HEK293 (cell line): ENCODE data around the gene AMMECR1.

Experiments
- CTCF ChIA-PET: fragments of 350-600 bp; formaldehyde crosslinking; extraction: SDS; loops from one replicate; lab custom pipeline; 2021; ENCODE audit warnings: antibody characterized with exemption; lab: Yijun Ruan, JAX
- POLR2A ChIA-PET: fragments of 300-600 bp; formaldehyde crosslinking; extraction: SDS; loops from one replicate; lab custom pipeline; 2020; ENCODE audit warnings: antibody characterized with exemption, inconsistent platforms; lab: Yijun Ruan, JAX
- H3K27ac ChIP-seq: fragments of 200-500 bp; sonication (Bioruptor generic); 2 replicates; pipeline ENCODE4 v1.5.1; 2014; ENCODE audit warnings: low read depth, low read length, control low read depth, inconsistent platforms; ENCODE audit errors: extremely low read depth
- H3K36me3 ChIP-seq, 2 experiments: fragments of 200-500 bp in 1 of 2; sonication (Bioruptor generic) in 1 of 2; 1 replicate in 1 of 2; 2 replicates in 1 of 2; pipeline ENCODE4 v1.5.1; 2014 to 2017; ENCODE audit warnings: inconsistent platforms in 2 of 2, low read length in 2 of 2; ENCODE audit not compliant: control insufficient read depth in 2 of 2, insufficient read depth in 1 of 2
- H3K4me1 ChIP-seq: fragments of 200-500 bp; sonication (Bioruptor generic); 2 replicates; pipeline ENCODE4 v1.5.1; 2014; ENCODE audit warnings: mild to moderate bottlenecking, low read length, inconsistent platforms; ENCODE audit not compliant: control insufficient read depth, insufficient read depth
- H3K4me3 ChIP-seq: 2 replicates; pipeline ENCODE4 v1.5.1; 2011; ENCODE audit warnings: low read depth, mild to moderate bottlenecking, control low read depth, low read length, moderate library complexity
- H3K9me3 ChIP-seq: fragments of 200-500 bp; sonication (Bioruptor generic); 2 replicates; pipeline ENCODE4 v1.5.1; 2014; ENCODE audit warnings: low read depth, low read length, inconsistent platforms; ENCODE audit not compliant: control insufficient read depth, insufficient read depth
- GLI4 ChIP-seq: fragments of 450-650 bp; formaldehyde crosslinking; IDR thresholded peaks from 2 replicates; pipeline ENCODE4 v1.5.1; 2016; ENCODE audit warnings: missing biosample characterization, missing genetic modification characterization
- KLF7 ChIP-seq: fragments of 450-650 bp; formaldehyde crosslinking; IDR thresholded peaks from 2 replicates; pipeline ENCODE4 v1.5.1; 2016; ENCODE audit warnings: missing biosample characterization, missing genetic modification characterization, borderline replicate concordance
- OSR2 ChIP-seq: fragments of 450-650 bp; formaldehyde crosslinking; IDR thresholded peaks from 2 replicates; pipeline ENCODE4 v1.5.1; 2016; ENCODE audit warnings: missing biosample characterization, missing genetic modification characterization
- PRDM10 ChIP-seq: fragments of 450-650 bp; formaldehyde crosslinking; IDR thresholded peaks from 2 replicates; pipeline ENCODE4 v1.5.1; 2016; ENCODE audit warnings: missing biosample characterization, missing genetic modification characterization
- SETDB1 ChIP-seq: IDR thresholded peaks from one replicate; pipeline ENCODE4 v1.6.1; 2017; ENCODE audit warnings: mild to moderate bottlenecking, low read length, moderate library complexity, mixed read lengths; ENCODE audit not compliant: insufficient read length
- TRIM28 ChIP-seq: IDR thresholded peaks from 2 replicates; pipeline ENCODE4 v1.6.1; 2011; ENCODE audit warnings: low read length, control low read depth, borderline replicate concordance
- ZBTB17 ChIP-seq: fragments of 450-650 bp; formaldehyde crosslinking; IDR thresholded peaks from 2 replicates; pipeline ENCODE4 v1.5.1; 2016; ENCODE audit warnings: missing biosample characterization, missing genetic modification characterization
- ZBTB21 ChIP-seq: fragments of 450-650 bp; formaldehyde crosslinking; IDR thresholded peaks from 2 replicates; pipeline ENCODE4 v1.5.1; 2017; ENCODE audit warnings: missing biosample characterization, missing genetic modification characterization
- ZBTB48 ChIP-seq: fragments of 450-650 bp; formaldehyde crosslinking; IDR thresholded peaks from 2 replicates; pipeline ENCODE4 v1.5.1; 2016; ENCODE audit warnings: missing biosample characterization, missing genetic modification characterization
- ZBTB7A ChIP-seq: fragments of 450-650 bp; formaldehyde crosslinking; IDR thresholded peaks from 2 replicates; pipeline ENCODE4 v1.5.1; 2016; ENCODE audit warnings: low read depth, missing biosample characterization, missing genetic modification characterization
- ZNF121 ChIP-seq: fragments of 450-650 bp; formaldehyde crosslinking; IDR thresholded peaks from 2 replicates; pipeline ENCODE4 v1.5.1; 2016; ENCODE audit warnings: missing biosample characterization, missing genetic modification characterization
- ZNF174 ChIP-seq: fragments of 450-650 bp; formaldehyde crosslinking; IDR thresholded peaks from 2 replicates; pipeline ENCODE4 v1.5.0; 2017; ENCODE audit warnings: missing biosample characterization, mild to moderate bottlenecking, missing genetic modification characterization
- ZNF335 ChIP-seq: fragments of 450-650 bp; formaldehyde crosslinking; conservative IDR thresholded peaks from 2 replicates; pipeline ENCODE4 v1.5.1; 2016; ENCODE audit warnings: missing biosample characterization, missing genetic modification characterization
- ZNF398 ChIP-seq: fragments of 450-650 bp; formaldehyde crosslinking; IDR thresholded peaks from 2 replicates; pipeline ENCODE4 v1.5.1; 2017; ENCODE audit warnings: missing biosample characterization, missing genetic modification characterization
- ZNF518A ChIP-seq: fragments of 450-650 bp; formaldehyde crosslinking; conservative IDR thresholded peaks from 2 replicates; pipeline ENCODE4 v1.5.1; 2016; ENCODE audit warnings: low read depth, missing biosample characterization, missing genetic modification characterization
- ZNF529 ChIP-seq: fragments of 450-650 bp; formaldehyde crosslinking; IDR thresholded peaks from 2 replicates; pipeline ENCODE4 v1.5.1; 2017; ENCODE audit warnings: missing genetic modification characterization, missing biosample characterization; ENCODE audit not compliant: insufficient replicate concordance
- ZNF561 ChIP-seq: fragments of 450-650 bp; IDR thresholded peaks from 2 replicates; pipeline ENCODE4 v1.5.1; 2018; ENCODE audit warnings: missing biosample characterization, missing genetic modification characterization, borderline replicate concordance
- ZNF629 ChIP-seq: fragments of 450-650 bp; formaldehyde crosslinking; IDR thresholded peaks from 2 replicates; pipeline ENCODE4 v1.5.1; 2017; ENCODE audit warnings: missing biosample characterization, missing genetic modification characterization
- ZNF658 ChIP-seq: fragments of 450-650 bp; formaldehyde crosslinking; IDR thresholded peaks from 2 replicates; pipeline ENCODE4; 2016; ENCODE audit warnings: missing biosample characterization, missing genetic modification characterization
- ZNF670 ChIP-seq: fragments of 450-650 bp; formaldehyde crosslinking; IDR thresholded peaks from 2 replicates; pipeline ENCODE4 v1.5.1; 2016; ENCODE audit warnings: missing biosample characterization, missing genetic modification characterization, low read depth
- ZNF747 ChIP-seq: fragments of 450-650 bp; formaldehyde crosslinking; IDR thresholded peaks from 2 replicates; pipeline ENCODE4 v1.5.1; 2016; ENCODE audit warnings: missing biosample characterization, missing genetic modification characterization
- ZNF785 ChIP-seq: fragments of 450-650 bp; formaldehyde crosslinking; IDR thresholded peaks from 2 replicates; pipeline ENCODE4 v1.5.1; 2016; ENCODE audit warnings: missing biosample characterization, missing genetic modification characterization
- ZSCAN30 ChIP-seq: fragments of 450-650 bp; IDR thresholded peaks from 2 replicates; pipeline ENCODE4 v1.5.1; 2018; ENCODE audit warnings: missing biosample characterization, mild to moderate bottlenecking, missing genetic modification characterization, moderate library complexity
- ZXDB ChIP-seq: fragments of 450-650 bp; formaldehyde crosslinking; IDR thresholded peaks from 2 replicates; pipeline ENCODE4 v1.5.1; 2016; ENCODE audit warnings: missing biosample characterization, missing genetic modification characterization

Gene AMMECR1

GRCh38 chrX:110321081-110321480, 3.2 kb upstream of the AMMECR1 start:
- ChIA-PET POLR2A (no interaction called here), CTCF (interaction anchor here (0.6 to 0.7 kb wide), 3 partner anchors 17 to 156 kb away, joined by 3 to 7 read pairs (median 4); no protein-coding TSS in a partner anchor)
- H3K4me3 ChIP-seq = no peak overlapping the region
- H3K4me1 ChIP-seq = peaks cover 10% of the 10 kb centered on the region
- no peak overlapping the region for H3K27ac ChIP-seq
- H3K9me3 ChIP-seq = no peaks in the 10 kb centered on the region
- TF ChIP-seq TRIM28 (no peak), ZXDB (tag by site-specific recombination) (no peak), ZNF174 (tag by site-specific recombination) (no peak), ZBTB48 (tag by site-specific recombination) (no peak), ZBTB17 (tag by site-specific recombination) (no peak)
- TF ChIP-seq, all 188 proteins: peak for 0
- no peaks in the 10 kb centered on the region for H3K36me3 ChIP-seq

- peaks cover 10% of the 10 kb centered on the region for H3K4me1 ChIP-seq
- no peaks in the 10 kb centered on the region for H3K36me3 ChIP-seq
- H3K4me3 ChIP-seq = no peak overlapping the region
- no peak overlapping the region for H3K27ac ChIP-seq
- POLR2A ChIA-PET = no interaction called here
- CTCF ChIA-PET = interaction anchor here (0.8 kb wide), 1 partner anchor 33 kb away, joined by 3 read pairs; no protein-coding TSS in a partner anchor
- H3K9me3 ChIP-seq = no peaks in the 10 kb centered on the region
- TF ChIP-seq ZNF518A (tag by site-specific recombination) (no peak), ZNF174 (tag by site-specific recombination) (no peak), GLI4 (no peak), ZNF529 (tag by site-specific recombination) (no peak), ZNF747 (no peak), ZNF398 (no peak), ZNF670 (tag by site-specific recombination) (no peak), ZNF658 (tag by site-specific recombination) (no peak), OSR2 (tag by site-specific recombination) (peak; percentile 69), ZBTB21 (tag by site-specific recombination) (no peak), PRDM10 (tag by site-specific recombination) (peak; percentile 52; the same call in 1 of the 2 replicates), KLF7 (tag by site-specific recombination) (no peak), ZNF561 (tag by site-specific recombination) (no peak), ZNF121 (tag by site-specific recombination) (no peak), SETDB1 (no peak), ZBTB48 (tag by site-specific recombination) (no peak), ZBTB7A (tag by site-specific recombination) (no peak), ZNF629 (peak; percentile 52), ZSCAN30 (tag by site-specific recombination) (no peak), ZNF335 (tag by site-specific recombination) (no peak), ZNF785 (tag by site-specific recombination) (no peak)
These were observed 2.6 kb upstream of the AMMECR1 start for GRCh38 chrX:110320381-110320987.
